GM23338 (cell line): ENCODE measurements around the gene KLHL21.

ENCODE experiments used
- CREB1 ChIP-seq: fragments of 250-450 bp; sonication (Bioruptor Pico); IDR thresholded peaks from 2 replicates; pipeline ENCODE4 v1.5.0; 2020; ENCODE audit warnings: low read depth, mild to moderate bottlenecking, moderate library complexity
- CTCF ChIP-seq, 2 experiments: fragments of 200-600 bp in 1 of 2; sonication (generic) in 1 of 2; conservative IDR thresholded peaks; 2 replicates each; pipeline versions ENCODE4 v1.5.1 to v1.6.1; 2016 to 2017; ENCODE audit warnings: antibody characterized with exemption in 2 of 2, low read depth in 2 of 2, mild to moderate bottlenecking in 2 of 2, moderate library complexity in 1 of 2
- ETS1 ChIP-seq: IDR thresholded peaks from 2 replicates; pipeline ENCODE4 v1.6.1; 2016; ENCODE audit warnings: antibody characterized with exemption
- EZH2 ChIP-seq: fragments of 200-600 bp; sonication (generic); IDR thresholded peaks from one replicate; pipeline ENCODE4 v1.8.0; 2017; ENCODE audit warnings: antibody characterized with exemption, mild to moderate bottlenecking, low read depth; ENCODE audit not compliant: unreplicated experiment
- EZH2phosphoT487 ChIP-seq: fragments of 200-600 bp; sonication (generic); IDR thresholded peaks from one replicate; pipeline ENCODE4 v1.8.1; 2018; ENCODE audit warnings: antibody characterized with exemption; ENCODE audit not compliant: unreplicated experiment
- POLR2AphosphoS5 ChIP-seq: IDR thresholded peaks from 2 replicates; pipeline ENCODE4 v1.6.1; 2016; ENCODE audit warnings: antibody characterized with exemption, low read depth
- STAT1 ChIP-seq: IDR thresholded peaks from one replicate; pipeline ENCODE4 v1.6.1; 2016; ENCODE audit warnings: antibody characterized with exemption; ENCODE audit not compliant: unreplicated experiment
- TF ChIP-seq, protein P1 (sequence below): IDR thresholded peaks from one replicate; pipeline ENCODE4 v1.6.1; 2018; ENCODE audit warnings: antibody characterized with exemption; ENCODE audit not compliant: unreplicated experiment

GRCh38 chr1:6546326-6546725 lies 56.3 kb downstream of the KLHL21 start:
- TF ChIP-seq EZH2 (no peak), CTCF (conservative IDR thresholded peaks at IDR 0.05; ENCODE audit: low read depth in 2 of 2) (no peak), EZH2phosphoT487 (no peak), POLR2AphosphoS5 (no peak), ETS1 (no peak), STAT1 (no peak), CREB1 (CRISPR knock-in tag) (no peak)
- TF ChIP-seq, protein P1, sequence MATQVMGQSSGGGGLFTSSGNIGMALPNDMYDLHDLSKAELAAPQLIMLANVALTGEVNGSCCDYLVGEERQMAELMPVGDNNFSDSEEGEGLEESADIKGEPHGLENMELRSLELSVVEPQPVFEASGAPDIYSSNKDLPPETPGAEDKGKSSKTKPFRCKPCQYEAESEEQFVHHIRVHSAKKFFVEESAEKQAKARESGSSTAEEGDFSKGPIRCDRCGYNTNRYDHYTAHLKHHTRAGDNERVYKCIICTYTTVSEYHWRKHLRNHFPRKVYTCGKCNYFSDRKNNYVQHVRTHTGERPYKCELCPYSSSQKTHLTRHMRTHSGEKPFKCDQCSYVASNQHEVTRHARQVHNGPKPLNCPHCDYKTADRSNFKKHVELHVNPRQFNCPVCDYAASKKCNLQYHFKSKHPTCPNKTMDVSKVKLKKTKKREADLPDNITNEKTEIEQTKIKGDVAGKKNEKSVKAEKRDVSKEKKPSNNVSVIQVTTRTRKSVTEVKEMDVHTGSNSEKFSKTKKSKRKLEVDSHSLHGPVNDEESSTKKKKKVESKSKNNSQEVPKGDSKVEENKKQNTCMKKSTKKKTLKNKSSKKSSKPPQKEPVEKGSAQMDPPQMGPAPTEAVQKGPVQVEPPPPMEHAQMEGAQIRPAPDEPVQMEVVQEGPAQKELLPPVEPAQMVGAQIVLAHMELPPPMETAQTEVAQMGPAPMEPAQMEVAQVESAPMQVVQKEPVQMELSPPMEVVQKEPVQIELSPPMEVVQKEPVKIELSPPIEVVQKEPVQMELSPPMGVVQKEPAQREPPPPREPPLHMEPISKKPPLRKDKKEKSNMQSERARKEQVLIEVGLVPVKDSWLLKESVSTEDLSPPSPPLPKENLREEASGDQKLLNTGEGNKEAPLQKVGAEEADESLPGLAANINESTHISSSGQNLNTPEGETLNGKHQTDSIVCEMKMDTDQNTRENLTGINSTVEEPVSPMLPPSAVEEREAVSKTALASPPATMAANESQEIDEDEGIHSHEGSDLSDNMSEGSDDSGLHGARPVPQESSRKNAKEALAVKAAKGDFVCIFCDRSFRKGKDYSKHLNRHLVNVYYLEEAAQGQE = no peak
